ENCODE data around the gene STN1.

STN1 gene

GRCh38 chr10:103890688-103891087 is 27.3 kb downstream of the STN1 start:
- no peak for ATAC-seq
- Mint-ChIP-seq H3K4me3 (no peak overlapping the region), H3K4me1 (peaks cover 45% of the 10 kb centered on the region), H3K36me3 (peaks cover 37% of the 10 kb centered on the region), H3K9me3 (no peaks in the 10 kb centered on the region), H3K27ac (peak overlapping the region; percentile 88)
- DNase-seq (ENCODE audit: low spot score in 2 of 2) = no peak

- Mint-ChIP-seq H3K27ac (peak overlapping the region; percentile 88), H3K36me3 (peaks cover 41% of the 10 kb centered on the region), H3K4me1 (peaks cover 41% of the 10 kb centered on the region), H3K4me3 (no peak overlapping the region), H3K9me3 (no peaks in the 10 kb centered on the region)
- ATAC-seq (peak; percentile 78), DNase-seq (ENCODE audit: low spot score in 2 of 2) (no peak)
Measured at GRCh38 chr10:103890194-103890658, 27.8 kb downstream of the STN1 start.

GRCh38 chr10:103889121-103889720 is 28.8 kb downstream of the STN1 start:
- Mint-ChIP-seq H3K4me3 (no peak overlapping the region), H3K27ac (peak overlapping the region; percentile 86), H3K36me3 (peaks cover 44% of the 10 kb centered on the region), H3K9me3 (no peaks in the 10 kb centered on the region), H3K4me1 (peaks cover 31% of the 10 kb centered on the region)
- DNase-seq (ENCODE audit: low spot score in 2 of 2) (no peak), ATAC-seq (no peak)

GRCh38 chr10:103888113-103888841 is 29.7 kb downstream of the STN1 start:
- no peak overlapping the region for H3K4me3 Mint-ChIP-seq
- peak; percentile 83 for ATAC-seq
- no peak for DNase-seq (ENCODE audit: low spot score in 2 of 2)
- no peaks in the 10 kb centered on the region for H3K9me3 Mint-ChIP-seq
- H3K36me3 Mint-ChIP-seq = peaks cover 50% of the 10 kb centered on the region
- H3K27ac Mint-ChIP-seq = peak overlapping the region; percentile 86
- H3K4me1 Mint-ChIP-seq = peaks cover 26% of the 10 kb centered on the region

DNA sequence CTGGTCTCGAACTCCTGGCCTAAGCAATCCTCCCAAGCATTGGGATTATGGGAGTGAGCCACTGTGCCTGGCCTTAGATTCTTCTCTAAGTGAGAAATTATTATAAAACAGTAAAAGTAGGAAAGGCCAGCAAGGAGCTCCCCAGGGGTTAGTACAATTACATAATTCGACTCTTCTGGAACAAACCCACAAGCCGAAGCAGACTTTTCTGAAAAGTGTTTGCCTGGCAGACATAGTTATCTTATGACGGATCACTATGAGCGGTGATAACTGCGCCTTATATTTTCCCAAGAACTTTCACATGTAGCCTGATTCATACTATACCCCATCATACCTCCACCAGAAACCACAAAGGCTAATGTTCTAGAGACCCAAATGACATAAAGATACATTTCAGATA is 32.4 kb downstream of the STN1 start:
- Mint-ChIP-seq H3K4me1 (peaks cover 29% of the 10 kb centered on the region), H3K9me3 (no peaks in the 10 kb centered on the region), H3K36me3 (peaks cover 65% of the 10 kb centered on the region), H3K4me3 (no peak overlapping the region), H3K27ac (no peak overlapping the region)
- DNase-seq (ENCODE audit: low spot score in 2 of 2) (no peak), ATAC-seq (no peak)

DNA sequence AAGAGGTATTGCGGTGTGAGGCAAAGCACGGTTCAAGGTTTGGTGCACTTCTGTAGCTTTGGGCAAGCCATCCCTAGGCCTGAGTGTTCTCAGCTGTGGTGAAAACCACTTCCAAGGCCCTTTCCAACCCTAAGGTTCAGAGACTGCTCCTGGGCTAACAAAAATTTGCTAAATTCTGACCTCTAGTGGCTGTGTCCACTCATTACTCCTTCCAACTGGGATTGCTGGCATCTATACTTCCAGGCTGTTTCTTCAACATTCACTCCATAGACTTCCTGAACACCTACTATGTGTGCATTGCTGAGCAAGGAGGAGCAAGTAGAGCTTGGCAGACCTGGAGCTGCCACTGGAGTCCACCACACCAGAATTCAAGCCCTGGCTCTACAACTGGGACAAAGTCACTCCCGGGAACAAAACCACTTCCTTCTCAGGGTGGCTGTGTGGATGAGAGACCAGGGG is 33.3 kb downstream of the STN1 start:
- Mint-ChIP-seq H3K4me1 (peaks cover 24% of the 10 kb centered on the region), H3K36me3 (peaks cover 74% of the 10 kb centered on the region), H3K27ac (no peak overlapping the region), H3K4me3 (no peak overlapping the region), H3K9me3 (no peaks in the 10 kb centered on the region)
- no peak for DNase-seq (ENCODE audit: low spot score in 2 of 2)
- peak; percentile 17 for ATAC-seq

GRCh38 chr10:103882285-103883007 is 35.5 kb downstream of the STN1 start:
- ATAC-seq (no peak), DNase-seq (ENCODE audit: low spot score in 2 of 2) (no peak)
- Mint-ChIP-seq H3K9me3 (no peaks in the 10 kb centered on the region), H3K4me1 (peaks cover 10% of the 10 kb centered on the region), H3K36me3 (peaks cover 78% of the 10 kb centered on the region), H3K27ac (no peak overlapping the region), H3K4me3 (no peak overlapping the region)

DNA sequence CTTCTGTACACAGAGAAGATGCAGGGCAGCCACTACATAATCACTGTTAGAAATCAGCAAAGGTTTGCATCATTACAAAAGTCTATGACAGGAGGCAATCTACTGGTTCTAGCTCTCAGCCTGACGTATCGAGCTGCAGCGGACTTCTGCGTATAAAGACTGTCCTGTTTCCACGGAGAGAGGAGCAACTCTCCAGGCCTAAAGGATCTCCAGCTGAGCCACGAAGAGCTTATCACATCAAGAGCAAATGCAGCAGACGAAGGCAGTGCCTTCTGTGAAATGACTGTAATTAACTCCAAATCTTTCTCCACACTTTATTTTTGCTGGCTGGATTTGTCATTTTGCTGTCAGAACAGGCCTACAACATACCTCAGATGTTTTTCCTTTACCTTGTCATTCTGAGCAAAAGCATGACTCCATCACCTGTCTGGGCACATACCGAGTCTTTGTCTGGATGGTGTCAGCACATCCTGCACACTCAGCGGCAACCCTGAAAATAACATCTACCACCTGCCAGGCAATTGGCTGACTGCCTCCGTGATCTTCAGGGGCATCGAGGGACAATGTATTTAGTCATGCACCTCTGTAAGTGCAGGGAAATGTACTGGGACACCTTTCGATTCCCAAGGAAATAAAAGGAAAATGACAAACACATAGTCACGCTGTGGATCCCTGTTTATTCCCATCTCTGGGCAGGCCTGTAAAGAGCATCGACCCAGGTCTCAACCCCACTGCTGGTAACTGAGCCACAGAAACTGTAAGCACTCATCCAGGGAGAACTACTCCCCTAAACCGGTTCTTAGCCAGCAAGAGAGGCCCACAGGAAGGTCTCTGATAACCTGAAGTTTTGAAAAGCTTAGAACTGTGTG is 36.3 kb downstream of the STN1 start:
- ATAC-seq (no peak), DNase-seq (ENCODE audit: low spot score in 2 of 2) (no peak)
- Mint-ChIP-seq H3K36me3 (peaks cover 70% of the 10 kb centered on the region), H3K4me1 (peaks cover 10% of the 10 kb centered on the region), H3K27ac (no peak overlapping the region), H3K9me3 (no peaks in the 10 kb centered on the region), H3K4me3 (no peak overlapping the region)

DNA sequence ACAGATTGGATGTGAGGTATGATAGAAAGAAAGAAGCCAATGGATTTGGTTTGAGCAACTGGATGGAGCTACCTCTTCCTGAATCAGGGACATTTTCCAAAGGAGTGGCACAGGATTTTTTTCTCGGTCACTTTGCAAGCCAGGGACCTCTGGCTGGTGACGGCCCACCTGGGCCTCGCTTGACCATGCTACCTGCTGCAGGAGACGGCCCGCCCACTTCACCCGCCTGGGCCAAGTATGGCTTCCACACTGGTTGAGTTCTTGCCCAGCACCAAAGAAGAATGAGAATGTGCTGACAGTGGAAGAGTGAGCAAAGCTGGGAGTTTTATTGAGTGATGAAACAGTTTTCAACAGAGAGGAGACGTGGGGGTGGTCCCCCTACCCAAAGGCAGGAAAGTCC is 38.2 kb downstream of the STN1 start:
- Mint-ChIP-seq H3K27ac (peak overlapping the region; percentile 80), H3K9me3 (no peaks in the 10 kb centered on the region)

GRCh38 chr10:103879409-103879808 is 38.6 kb downstream of the STN1 start:
- no peak for ATAC-seq
- H3K36me3 Mint-ChIP-seq = peaks cover 56% of the 10 kb centered on the region
- no peak for DNase-seq (ENCODE audit: low spot score in 2 of 2)
- H3K4me1 Mint-ChIP-seq = peaks cover 10% of the 10 kb centered on the region
- H3K27ac Mint-ChIP-seq = peak overlapping the region; percentile 80
- no peaks in the 10 kb centered on the region for H3K9me3 Mint-ChIP-seq
- no peak overlapping the region for H3K4me3 Mint-ChIP-seq

More for the DNA sequence above, 38.2 kb downstream of the STN1 start:
- Mint-ChIP-seq H3K4me1 (peaks cover 10% of the 10 kb centered on the region), H3K4me3 (no peak overlapping the region), H3K36me3 (peaks cover 58% of the 10 kb centered on the region)
- no peak for ATAC-seq
- no peak for DNase-seq (ENCODE audit: low spot score in 2 of 2)

- ATAC-seq = no peak
- peak overlapping the region; percentile 12 for H3K27ac Mint-ChIP-seq
- no peaks in the 10 kb centered on the region for H3K9me3 Mint-ChIP-seq
- H3K4me3 Mint-ChIP-seq = no peak overlapping the region
- peaks cover 4% of the 10 kb centered on the region for H3K4me1 Mint-ChIP-seq
- H3K36me3 Mint-ChIP-seq = peaks cover 44% of the 10 kb centered on the region
- no peak for DNase-seq (ENCODE audit: low spot score in 2 of 2)
Measured at GRCh38 chr10:103877861-103878260, 40.1 kb downstream of the STN1 start.

DNA sequence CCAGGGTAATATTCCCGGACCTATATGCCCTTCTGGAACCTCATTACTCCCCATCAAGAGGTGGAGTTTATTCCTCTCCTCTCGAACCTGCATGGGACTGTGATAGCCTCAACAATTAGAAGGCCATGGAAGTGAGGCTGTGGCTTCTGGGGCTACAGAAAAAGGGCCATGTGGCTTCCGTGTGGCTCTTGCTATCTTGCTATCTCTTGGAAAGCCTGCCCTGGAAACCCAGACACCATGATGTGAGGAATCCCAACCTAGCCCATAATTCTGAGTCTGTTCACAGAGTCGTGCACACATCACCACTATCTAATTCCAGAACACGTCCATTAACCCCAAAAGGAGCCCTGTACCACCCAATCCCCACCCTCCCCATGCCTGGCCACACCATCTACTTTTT is 41.8 kb downstream of the STN1 start:
- Mint-ChIP-seq H3K27ac (peak overlapping the region; percentile 29), H3K36me3 (peaks cover 29% of the 10 kb centered on the region)

DNA sequence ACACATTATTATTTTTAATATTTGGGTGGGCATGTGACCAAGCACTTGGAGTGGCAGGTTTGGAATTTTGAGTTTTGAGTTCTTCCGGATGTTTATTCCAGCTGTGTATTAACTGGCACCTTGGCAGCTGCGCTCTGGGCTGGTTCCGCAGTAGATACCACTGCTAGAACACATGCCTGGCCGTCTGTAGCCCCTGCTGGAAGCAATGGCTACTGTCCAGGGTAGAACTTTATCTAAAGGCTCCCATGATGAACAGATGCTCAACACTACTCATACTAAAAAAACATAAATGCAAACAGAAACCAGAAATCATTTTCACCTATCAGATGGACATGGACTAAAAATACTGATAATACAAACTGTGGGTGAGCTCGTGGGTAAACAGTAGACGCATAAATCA is 43.3 kb downstream of the STN1 start:
- DNase-seq (ENCODE audit: low spot score in 2 of 2) = no peak

More for the DNA sequence above, 41.8 kb downstream of the STN1 start:
- Mint-ChIP-seq H3K9me3 (no peaks in the 10 kb centered on the region), H3K4me1 (peaks cover 4% of the 10 kb centered on the region), H3K4me3 (no peak overlapping the region)
- ATAC-seq (no peak), DNase-seq (ENCODE audit: low spot score in 2 of 2) (no peak)

DNA sequence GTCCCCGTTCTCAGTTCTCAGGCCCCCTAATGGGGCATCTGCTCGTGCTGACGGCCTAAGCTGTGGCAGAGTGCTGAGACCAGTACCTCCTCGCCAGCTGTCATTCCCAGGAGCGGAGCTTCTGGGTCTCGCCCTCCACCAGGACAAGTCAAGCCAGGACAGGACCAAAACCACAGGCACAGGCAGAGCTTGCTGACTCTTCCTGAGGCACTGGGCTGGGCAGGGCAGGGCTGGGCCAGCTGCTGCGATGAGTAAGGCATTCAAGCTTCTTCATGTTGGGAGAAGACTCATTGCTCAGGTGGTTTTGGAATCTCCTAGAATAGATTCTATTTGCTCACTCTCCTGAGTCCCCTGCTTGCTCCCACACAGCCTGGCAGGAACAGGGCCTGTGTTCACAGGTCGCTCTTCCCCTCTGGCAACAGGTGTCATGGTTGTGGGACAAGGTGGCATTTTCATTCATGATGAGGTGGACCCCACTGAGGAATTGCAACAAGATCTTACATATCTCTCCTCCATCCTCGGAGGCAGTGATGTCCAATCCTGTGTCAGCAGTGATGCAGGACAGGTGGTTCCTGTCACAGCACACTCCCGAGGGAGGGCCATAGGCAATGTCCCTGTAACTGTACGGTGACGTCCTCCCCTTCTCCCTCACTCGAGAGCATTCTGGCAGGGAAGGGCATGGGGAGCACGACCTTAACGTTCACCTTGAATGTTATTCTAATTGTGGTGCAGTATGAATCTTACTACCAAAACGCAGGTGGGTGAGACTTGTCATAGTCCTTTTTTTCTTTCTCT is 45.6 kb downstream of the STN1 start:
- Mint-ChIP-seq H3K4me1 (no peaks in the 10 kb centered on the region), H3K4me3 (no peak overlapping the region), H3K36me3 (peaks cover 13% of the 10 kb centered on the region), H3K9me3 (no peaks in the 10 kb centered on the region), H3K27ac (peak overlapping the region; percentile 83)
- ATAC-seq (no peak), DNase-seq (ENCODE audit: low spot score in 2 of 2) (no peak)

More for the DNA sequence above, 43.3 kb downstream of the STN1 start:
- ATAC-seq = no peak
- Mint-ChIP-seq H3K36me3 (peaks cover 16% of the 10 kb centered on the region), H3K4me1 (peaks cover 1% of the 10 kb centered on the region), H3K4me3 (no peak overlapping the region), H3K27ac (no peak overlapping the region), H3K9me3 (no peaks in the 10 kb centered on the region)

Data from stimulated activated effector memory CD8-positive, alpha-beta T cell treated with anti-CD3 and anti-CD28 coated beads, Interleukin-12 subunit alpha, Interleukin-12 subunit beta, amount 100 ng/mL, for 72 hours (primary cell).